WI38 (cell line): ENCODE data around the gene WDR54.
A peak's percentile ranks its signal among the peaks of the same experiment; 100 is the strongest.

ENCODE experiments used
- H3K4me3 ChIP-seq: 2 replicates; pipeline ENCODE4 v1.5.1; 2011; ENCODE audit warnings: low read depth, mild to moderate bottlenecking, control low read depth, low read length
- TF ChIP-seq, protein P1 (sequence below): IDR thresholded peaks from 2 replicates; pipeline ENCODE4 v1.5.1; 2012; ENCODE audit warnings: low read depth, mild to moderate bottlenecking, control low read depth, low read length

Gene WDR54

DNA sequence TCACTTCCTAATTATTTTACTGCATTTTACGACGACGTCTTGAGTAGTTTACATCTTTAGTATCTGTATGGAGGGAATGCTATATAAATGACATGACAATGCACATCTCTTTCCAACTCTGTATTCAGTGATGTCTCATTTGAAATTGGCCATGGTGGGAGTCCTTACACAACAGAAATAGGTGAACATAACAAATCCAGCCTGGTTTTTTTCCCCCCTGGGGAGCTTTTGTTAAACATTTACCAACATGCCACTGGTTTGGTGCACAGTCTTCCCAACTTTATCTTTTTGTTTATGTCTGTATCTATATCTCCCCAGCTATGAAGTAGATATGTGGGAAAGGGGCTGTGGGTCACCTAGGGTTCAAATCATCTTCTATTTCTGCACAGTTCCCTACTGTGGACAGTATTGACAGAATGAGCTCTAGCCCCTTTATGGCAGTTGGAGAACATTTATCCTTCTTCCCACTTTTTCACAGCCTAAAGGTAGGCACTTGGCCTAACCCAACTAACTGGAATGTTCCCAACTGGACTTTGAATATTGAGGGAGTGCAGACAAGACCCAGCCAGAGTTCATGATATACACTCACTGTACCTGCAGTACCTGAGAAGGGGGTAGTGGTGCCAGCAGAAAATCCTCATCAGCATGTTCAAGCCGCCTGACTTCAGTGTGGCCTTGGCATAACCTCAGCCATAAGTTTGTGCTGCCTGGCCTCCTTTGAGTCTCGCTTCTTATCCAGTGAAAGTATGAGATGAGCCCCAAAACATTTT, 25.9 kb downstream of the WDR54 start:
- no peak overlapping the region for H3K4me3 ChIP-seq
- TF ChIP-seq, protein P1, sequence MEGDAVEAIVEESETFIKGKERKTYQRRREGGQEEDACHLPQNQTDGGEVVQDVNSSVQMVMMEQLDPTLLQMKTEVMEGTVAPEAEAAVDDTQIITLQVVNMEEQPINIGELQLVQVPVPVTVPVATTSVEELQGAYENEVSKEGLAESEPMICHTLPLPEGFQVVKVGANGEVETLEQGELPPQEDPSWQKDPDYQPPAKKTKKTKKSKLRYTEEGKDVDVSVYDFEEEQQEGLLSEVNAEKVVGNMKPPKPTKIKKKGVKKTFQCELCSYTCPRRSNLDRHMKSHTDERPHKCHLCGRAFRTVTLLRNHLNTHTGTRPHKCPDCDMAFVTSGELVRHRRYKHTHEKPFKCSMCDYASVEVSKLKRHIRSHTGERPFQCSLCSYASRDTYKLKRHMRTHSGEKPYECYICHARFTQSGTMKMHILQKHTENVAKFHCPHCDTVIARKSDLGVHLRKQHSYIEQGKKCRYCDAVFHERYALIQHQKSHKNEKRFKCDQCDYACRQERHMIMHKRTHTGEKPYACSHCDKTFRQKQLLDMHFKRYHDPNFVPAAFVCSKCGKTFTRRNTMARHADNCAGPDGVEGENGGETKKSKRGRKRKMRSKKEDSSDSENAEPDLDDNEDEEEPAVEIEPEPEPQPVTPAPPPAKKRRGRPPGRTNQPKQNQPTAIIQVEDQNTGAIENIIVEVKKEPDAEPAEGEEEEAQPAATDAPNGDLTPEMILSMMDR, result no peak

DNA sequence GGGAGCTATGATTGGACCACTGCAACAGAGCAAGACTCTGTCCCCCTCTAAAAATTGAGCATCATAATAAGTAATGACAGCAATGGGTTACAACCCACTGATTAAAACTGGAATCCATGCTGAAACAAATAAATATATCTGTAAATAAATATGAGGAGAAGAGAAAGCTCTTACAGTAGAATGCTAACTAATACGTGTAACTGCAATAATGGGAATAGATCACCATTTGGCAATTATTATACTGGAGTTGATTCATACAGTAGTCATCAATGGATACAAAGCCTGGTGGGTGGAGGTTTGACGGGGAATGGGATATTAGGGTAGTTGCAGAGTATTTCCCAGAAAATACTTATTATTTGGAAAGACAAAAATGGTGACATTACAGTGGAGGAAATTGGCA, 27.2 kb downstream of the WDR54 start:
- H3K4me3 ChIP-seq, result no peak overlapping the region

DNA sequence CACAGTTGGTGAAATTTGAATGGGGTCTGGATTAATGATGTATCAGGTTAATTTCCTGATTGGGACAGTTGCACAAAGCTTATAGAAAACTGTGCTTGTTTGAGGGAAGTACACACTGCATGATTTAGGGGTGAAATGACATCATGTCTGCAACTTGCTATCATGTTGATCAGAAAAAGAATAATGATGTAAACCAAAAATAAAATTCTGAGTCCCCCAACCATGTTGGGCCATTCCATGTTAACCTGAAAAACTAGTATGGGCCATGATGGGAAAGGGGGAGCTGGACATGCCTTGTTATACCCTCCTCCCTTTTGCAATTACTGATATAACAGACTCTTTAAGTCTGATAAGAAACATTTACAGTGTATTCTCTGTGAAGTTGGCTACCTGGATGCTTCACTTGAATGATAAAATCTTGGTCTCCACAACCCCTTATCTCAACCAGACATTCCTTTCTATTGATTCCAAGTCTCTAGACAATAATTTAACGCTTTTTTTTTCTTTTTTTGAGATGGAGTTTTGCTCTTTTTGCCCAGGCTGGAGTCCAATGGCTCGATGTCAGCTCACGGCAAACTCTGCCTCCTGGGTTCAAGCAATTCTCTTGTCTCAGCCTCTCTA, 29.1 kb downstream of the WDR54 start:
- TF ChIP-seq, protein P1, result no peak
- no peak overlapping the region for H3K4me3 ChIP-seq

More for the DNA sequence above, 27.2 kb downstream of the WDR54 start:
- TF ChIP-seq, protein P1, result no peak

DNA sequence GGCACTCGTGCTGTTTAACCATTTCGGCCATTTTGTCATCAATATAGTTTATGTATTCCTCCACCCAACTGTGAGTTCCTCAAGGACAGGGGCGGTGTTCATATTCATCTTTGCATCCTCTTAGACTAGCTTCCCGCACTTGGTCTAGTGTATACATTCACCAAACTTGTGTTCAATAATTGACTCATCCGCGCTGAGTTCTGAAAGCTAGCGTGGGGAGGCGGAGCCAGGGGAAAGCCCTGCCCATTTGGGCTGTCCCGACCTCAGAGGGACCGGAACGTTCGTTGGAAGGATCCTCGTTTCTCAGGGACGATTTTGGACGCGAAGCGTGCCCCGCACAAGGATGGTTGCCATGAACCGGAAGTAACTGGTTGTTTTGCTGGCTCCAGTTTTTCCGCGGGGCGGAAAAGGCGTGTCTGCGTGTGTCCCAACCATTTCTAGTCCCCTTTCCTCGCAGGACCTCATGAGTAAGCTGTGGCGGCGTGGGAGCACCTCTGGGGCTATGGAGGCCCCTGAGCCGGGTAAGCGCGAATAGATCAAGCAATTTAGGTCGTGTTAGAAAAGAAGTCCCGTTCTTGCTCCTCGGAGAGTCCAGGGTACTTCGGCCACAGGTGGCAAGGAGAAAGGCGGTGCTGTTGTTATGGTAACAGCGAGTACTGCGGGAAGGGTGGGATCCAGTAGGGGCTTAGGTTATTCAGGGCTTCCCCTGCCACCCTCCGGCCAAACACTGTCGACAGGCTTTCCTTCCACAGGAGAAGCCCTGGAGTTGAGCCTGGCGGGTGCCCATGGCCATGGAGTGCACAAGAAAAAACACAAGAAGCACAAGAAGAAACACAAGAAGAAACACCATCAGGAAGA, 33.4 kb downstream of the WDR54 start, which contains the start of gene INO80B:
TSS of gene INO80B (plus strand) at position 434 of the 858 bp plus-strand sequence. CDS start at position 464, 30 bp downstream.
- H3K4me3 ChIP-seq, result peak within 1 kb of the TSS; percentile 72
- TF ChIP-seq, protein P1, result no peak

DNA sequence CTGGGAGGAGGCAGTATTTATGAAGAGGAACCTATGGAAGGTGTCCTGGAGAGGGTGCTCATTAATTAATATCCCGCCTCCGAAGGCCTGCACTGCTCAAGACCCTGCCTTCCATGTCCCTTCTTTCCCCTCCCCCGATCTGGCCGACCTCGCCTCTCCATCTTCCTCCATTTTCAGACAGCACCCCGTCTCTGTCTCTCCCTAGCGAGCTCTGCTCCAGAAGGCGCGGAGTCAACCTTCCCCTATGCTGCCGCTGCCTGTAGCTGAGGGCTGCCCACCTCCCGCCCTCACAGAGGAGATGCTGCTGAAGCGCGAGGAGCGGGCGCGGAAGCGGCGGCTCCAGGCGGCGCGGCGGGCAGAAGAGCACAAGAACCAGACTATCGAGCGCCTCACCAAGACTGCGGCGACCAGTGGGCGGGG, 35.6 kb downstream of the WDR54 start:
- TF ChIP-seq, protein P1, result no peak
- H3K4me3 ChIP-seq, result peak overlapping the region; percentile 70

DNA sequence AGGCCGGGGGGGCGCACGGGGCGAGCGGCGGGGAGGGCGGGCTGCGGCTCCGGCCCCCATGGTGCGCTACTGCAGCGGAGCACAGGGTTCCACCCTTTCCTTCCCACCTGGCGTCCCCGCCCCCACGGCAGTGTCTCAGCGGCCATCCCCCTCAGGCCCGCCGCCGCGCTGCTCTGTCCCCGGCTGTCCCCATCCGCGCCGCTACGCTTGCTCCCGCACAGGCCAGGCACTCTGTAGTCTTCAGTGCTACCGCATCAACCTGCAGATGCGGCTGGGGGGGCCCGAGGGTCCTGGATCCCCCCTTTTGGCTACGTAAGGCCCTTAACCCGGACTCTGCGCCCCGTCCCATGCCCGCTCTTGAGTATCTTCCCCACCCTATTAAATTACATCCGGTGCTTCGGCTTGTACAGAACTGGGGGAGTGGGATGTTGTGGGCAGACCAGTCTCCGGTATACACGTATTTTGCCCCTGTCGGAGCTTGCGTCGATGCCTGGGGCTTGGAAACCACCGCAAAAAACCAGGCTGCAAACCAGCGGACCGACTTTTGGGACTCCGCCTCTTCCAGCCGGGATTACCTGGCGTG, 36.1 kb downstream of the WDR54 start:
- TF ChIP-seq, protein P1, result no peak
- peak overlapping the region; percentile 70 for H3K4me3 ChIP-seq
